Measurements from ENCODE around the gene CMTM5.

Gene CMTM5

DNA sequence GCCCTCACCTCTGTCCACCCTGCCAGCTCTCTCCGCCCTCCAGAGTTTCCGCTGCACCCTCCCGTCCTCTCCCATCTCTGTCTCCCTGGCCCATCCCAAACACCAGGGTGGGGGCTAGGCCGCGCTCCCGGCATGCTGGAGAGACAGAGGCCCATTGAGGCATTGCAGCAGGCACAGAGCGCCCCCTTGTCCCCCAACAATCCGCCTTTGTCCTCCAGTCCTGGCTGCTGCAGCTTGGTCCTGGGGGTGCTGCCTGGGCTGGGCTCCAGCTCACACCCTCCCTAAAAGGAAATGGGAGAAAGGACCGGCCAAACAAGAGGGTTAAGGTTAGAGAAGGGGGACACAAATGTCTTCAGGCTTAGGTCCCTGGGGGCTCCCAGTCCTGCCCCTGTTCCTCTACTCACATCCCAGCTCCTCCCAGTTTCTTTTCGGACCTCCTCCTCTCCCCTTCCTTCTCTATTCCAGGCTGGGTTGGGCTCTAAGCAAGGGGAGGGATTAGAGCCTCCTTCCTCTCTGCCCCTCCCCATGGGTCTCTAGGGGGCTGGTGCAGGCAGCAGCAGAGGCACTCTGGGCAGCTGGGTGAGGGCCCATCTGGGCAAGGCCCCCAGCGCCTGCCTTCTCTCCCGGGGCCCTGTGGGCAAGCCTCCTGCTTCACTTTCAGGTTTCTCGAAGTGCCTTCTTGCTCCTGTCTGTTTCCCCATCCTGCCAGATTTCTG is at the start of gene CMTM5:
TSS of gene CMTM5 (plus strand) at position 565 of the 716 bp plus-strand sequence. CDS start 206 bp downstream, outside the sequence.
- no peak for DNase-seq (ENCODE audit: low read depth, low spot score)

DNA sequence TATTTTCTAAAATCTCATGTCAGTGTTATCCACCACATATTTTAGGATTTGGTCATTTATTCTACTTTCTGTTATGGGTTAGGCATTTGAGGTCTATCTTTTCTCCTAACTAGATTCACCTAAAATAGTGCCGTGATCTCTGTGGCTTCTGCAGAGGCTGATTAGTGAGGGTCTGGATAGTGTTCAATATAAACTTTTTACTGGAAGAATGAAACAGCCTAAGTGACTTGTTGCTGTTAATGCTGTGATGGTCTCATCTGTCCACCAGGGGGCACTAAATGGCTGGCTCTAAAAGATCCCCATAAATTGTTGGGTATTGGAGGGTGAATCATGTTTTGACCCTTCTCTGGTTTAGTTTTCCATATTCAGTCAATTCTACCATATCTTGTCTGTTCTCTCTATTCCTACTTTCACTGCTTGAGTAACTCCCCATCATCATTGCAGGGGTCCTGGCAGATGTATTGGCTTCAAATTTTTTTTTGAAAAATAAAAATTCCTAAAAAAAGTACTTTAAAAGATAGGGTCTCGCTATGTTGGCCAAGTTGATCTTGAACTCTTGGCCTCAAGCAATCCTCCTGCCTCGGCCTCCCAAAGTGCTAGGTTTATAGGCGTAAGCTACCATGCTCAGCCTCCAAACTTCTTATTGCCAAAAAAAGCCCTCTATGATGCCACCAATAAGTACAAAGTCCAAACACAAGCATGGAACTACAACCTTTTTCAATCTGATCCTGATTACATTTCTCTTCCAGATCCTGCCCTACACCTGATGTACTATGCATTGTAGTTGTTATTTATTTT is 48.7 kb upstream of the CMTM5 start:
- DNase-seq (ENCODE audit: low read depth, low spot score): peak; percentile 52

- DNase-seq (ENCODE audit: low read depth, low spot score): no peak
Observed at GRCh38 chr14:23335623-23336022, 41.2 kb upstream of the CMTM5 start.

- DNase-seq (ENCODE audit: low read depth, low spot score): no peak
Observed at GRCh38 chr14:23339506-23340268, 37.2 kb upstream of the CMTM5 start.

DNA sequence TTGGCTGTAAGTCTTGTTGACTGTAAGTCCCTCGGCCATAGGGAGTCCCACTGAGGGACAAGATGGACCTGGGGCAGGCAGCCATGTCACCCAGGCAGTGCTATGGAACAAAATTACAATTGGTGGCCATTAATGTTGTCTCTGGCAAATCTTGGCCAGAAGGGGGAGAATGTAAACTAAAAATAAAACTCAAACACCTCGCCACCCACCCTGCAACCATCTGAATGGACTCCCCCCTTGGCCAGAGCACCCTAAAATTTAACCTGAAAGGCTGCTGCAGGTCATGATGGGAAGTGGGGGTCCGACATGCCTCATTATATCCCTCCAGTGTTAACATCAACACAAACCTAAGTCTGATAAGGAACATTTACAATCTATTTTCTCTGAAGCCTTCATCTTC is 32.4 kb upstream of the CMTM5 start:
- no peak for DNase-seq (ENCODE audit: low read depth, low spot score)

- DNase-seq (ENCODE audit: low read depth, low spot score): no peak
Observed at GRCh38 chr14:23345987-23346692, 30.7 kb upstream of the CMTM5 start.

DNA sequence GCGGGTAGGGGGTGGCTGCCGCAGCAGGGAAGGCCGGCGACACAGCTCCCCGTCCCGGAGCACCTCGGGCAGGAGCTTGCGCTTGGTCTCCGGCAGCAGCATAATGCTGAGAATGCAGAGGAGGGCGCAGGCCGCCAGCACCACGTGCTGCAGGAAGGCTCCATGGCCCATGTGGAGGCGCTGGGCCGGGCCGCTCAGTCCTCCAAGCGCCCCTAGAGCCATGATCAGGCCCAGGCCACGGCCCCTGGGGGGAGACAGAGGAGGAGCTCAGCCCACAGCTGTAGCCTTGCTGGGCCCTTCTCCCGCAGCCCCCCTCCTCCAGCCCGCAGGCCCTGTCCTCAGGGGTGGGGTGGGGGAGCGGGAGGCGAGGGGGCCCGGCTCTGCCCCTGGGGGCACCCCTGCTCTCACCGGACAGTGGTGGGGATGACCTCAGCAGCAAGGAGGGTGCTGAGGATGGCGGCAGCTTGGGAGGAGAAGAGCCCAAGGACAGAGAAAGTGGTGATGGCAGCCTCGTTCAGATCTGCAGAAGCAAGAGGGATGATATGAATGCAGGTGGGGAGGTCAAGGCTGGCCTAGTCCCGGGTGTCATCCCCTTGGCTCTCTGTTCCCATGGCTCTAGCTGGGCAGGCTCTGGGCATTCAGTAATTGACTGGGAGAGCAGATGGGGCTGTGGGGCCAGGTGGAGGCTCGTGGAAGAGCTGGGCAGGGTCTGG is 30.0 kb upstream of the CMTM5 start:
- no peak for DNase-seq (ENCODE audit: low read depth, low spot score)

DNA sequence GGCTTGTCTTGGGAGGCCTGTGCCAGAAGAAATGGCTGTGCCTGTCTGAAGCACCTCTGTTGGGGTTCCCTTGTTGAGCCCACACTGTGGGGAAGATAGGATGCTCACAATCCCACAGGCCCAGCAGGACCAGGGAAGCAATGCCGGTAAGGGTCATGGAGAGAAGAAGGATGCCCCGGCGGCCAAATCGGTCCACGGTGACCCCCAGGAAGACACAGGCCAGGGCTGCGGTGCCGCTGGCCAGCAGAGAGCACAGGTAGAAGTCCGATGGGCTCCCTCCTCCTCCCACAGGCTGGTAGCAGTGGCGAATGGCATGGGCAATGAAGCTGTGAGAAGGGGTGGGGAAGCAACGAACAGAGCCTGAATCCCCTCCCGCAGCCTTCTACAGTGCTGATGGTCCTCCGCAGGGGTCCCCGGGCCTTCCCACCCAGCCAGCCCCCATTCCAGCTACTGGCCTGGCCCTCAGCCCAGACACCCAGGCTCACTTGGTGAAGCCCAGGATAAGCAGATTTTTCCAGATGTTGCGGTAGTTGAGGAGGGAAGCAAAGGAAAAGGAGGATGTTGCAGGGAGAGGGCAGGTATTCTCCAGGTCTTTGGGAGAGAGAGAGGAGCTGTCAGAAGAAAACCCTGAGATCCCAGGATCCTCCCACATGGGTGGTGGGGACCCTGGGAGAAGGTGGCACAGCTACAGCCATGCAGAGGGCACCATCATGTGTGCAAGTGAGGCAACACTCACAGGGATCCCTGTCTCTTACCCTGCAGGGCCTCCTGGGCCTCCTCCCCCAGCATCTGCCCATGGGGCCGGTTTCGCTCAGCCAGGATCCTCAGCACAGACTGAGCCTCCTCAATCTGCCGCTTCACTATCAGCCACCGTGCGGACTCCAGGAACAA is 29.2 kb upstream of the CMTM5 start:
- DNase-seq (ENCODE audit: low read depth, low spot score): no peak

GRCh38 chr14:23348297-23348655 is 28.6 kb upstream of the CMTM5 start:
- DNase-seq (ENCODE audit: low read depth, low spot score): no peak

- no peak for DNase-seq (ENCODE audit: low read depth, low spot score)
Observed at GRCh38 chr14:23349156-23349845, 27.5 kb upstream of the CMTM5 start.

DNA sequence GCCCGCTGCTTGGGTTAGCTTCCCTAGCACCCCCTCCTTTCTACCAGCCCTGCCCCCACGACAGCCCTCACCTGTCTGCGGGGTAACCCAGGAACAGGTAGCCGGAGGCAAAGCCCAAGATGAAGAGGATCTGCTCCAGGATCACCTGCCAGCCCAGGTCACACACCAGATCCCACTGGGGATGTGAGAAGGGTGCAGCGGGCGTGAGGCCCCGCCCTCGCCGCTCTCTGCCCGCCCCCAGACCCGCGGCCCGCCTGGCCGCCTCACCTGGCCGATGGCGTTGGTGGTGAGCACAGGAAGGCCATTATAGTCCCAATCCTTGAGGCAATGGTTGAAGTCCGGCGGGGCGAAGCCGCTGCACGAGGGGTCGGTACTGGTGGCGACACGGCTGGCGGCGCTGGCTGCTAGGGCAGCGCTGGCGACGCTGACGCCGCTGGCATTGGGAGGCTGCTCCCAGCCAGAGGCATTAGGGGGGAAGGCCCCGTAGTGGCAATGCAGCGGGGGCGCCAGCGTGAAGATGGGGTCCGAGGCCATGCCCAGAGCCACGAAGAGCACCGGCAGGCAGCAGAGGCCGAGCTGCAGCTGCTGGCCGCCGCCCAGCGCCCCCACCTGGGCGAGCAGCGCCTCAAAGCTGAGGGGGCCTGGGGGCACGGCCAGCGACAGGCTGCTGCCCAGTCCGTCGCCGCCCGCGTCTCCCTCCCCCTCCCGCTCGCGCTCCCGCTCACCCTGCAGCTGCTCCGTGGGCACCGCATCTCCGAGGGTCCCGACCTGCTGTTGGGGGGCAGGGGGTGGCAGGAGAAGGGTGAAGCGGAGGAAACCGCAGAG is 25.0 kb upstream of the CMTM5 start:
- no peak for DNase-seq (ENCODE audit: low read depth, low spot score)

GRCh38 chr14:23352506-23353432 is 24.1 kb upstream of the CMTM5 start, which contains the start of gene SLC22A17:
Gene SLC22A17, minus strand, starts transcription at chr14:23352887.
- DNase-seq (ENCODE audit: low read depth, low spot score): no peak

- DNase-seq (ENCODE audit: low read depth, low spot score): no peak
Observed at GRCh38 chr14:23353433-23353780, 23.4 kb upstream of the CMTM5 start.

- no peak for DNase-seq (ENCODE audit: low read depth, low spot score)
Observed at GRCh38 chr14:23354990-23355389, 21.9 kb upstream of the CMTM5 start.

- no peak for DNase-seq (ENCODE audit: low read depth, low spot score)
Observed at GRCh38 chr14:23355871-23356435, 20.9 kb upstream of the CMTM5 start.

DNA sequence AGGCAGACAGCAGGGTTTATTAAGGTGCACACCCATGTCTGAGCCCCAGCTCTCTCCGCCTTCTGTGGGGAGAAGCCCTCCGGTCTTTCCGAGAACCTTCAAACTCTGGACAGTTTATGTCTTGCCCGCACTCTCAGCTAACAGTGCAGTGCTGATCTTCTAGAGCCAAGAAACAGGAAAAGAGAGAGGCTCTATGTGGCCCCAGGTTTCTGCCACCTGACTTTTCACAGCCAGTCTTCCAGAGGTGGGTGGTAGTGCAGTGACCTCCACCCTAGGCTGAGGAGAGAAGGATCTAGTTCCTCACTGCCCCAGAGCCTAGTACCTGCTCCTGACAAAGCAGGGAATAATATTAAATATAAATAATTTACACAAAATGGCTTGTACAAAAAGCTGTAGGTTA is 20.2 kb upstream of the CMTM5 start:
- DNase-seq (ENCODE audit: low read depth, low spot score): no peak

GRCh38 chr14:23357261-23357660 is 19.6 kb upstream of the CMTM5 start:
- no peak for DNase-seq (ENCODE audit: low read depth, low spot score)

All from activated CD4-positive, CD25-positive, alpha-beta regulatory T cell treated with anti-CD3 and anti-CD28 coated beads, Interleukin-2, amount 50 U/mL, for 16 hours (primary cell).